Measurements from ENCODE around the gene SH3BGRL2. TPM values are rescaled to one million over a fixed set of nuclear protein-coding genes. Genes with fewer than 3 reads are reported as not detected.
"Not testable (repeated sequence)": the region's sequence is repeated elsewhere in the genome, so short reads cannot be mapped to it uniquely, and the experiment has no call there.

The SH3BGRL2 gene
- polyA plus RNA-seq, 5 donors, result 30.4 to 45.8 (median 39.7) TPM

- DNase-seq, result no peak
Observed at GRCh38 chr6:79646561-79646960, 15.4 kb downstream of the SH3BGRL2 start.

- DNase-seq, result no peak
Observed at GRCh38 chr6:79647741-79648140, 16.6 kb downstream of the SH3BGRL2 start.

GRCh38 chr6:79648328-79648727 is 17.2 kb downstream of the SH3BGRL2 start:
- no peak for DNase-seq

- DNase-seq, result no peak
Observed at GRCh38 chr6:79649016-79649415, 17.9 kb downstream of the SH3BGRL2 start.

GRCh38 chr6:79650950-79651349 is 19.8 kb downstream of the SH3BGRL2 start:
- no peak for DNase-seq

GRCh38 chr6:79656134-79656533 is 25.0 kb downstream of the SH3BGRL2 start:
- DNase-seq, result no peak

- DNase-seq, result no peak
Observed at GRCh38 chr6:79657238-79657637, 26.1 kb downstream of the SH3BGRL2 start.

GRCh38 chr6:79663655-79664054 is 32.5 kb downstream of the SH3BGRL2 start:
- not testable (repeated sequence) for DNase-seq

GRCh38 chr6:79665725-79666551 is 34.8 kb downstream of the SH3BGRL2 start:
- no peak for DNase-seq

GRCh38 chr6:79666634-79667033 is 35.5 kb downstream of the SH3BGRL2 start:
- DNase-seq, result no peak

- no peak for DNase-seq
Observed at GRCh38 chr6:79668381-79668780, 37.3 kb downstream of the SH3BGRL2 start.

- no peak for DNase-seq
Observed at GRCh38 chr6:79669766-79670165, 38.6 kb downstream of the SH3BGRL2 start.

- no peak for DNase-seq
Observed at GRCh38 chr6:79670789-79671188, 39.7 kb downstream of the SH3BGRL2 start.

- DNase-seq, result peak; percentile 58 to 62
Observed at GRCh38 chr6:79671600-79672266, 40.6 kb downstream of the SH3BGRL2 start.

GRCh38 chr6:79672631-79673111 is 41.5 kb downstream of the SH3BGRL2 start:
- no peak for DNase-seq

GRCh38 chr6:79673947-79674346 is 42.8 kb downstream of the SH3BGRL2 start:
- DNase-seq, result no peak

- DNase-seq, result no peak
Observed at GRCh38 chr6:79676785-79677736, 45.9 kb downstream of the SH3BGRL2 start.

- DNase-seq, result not testable (repeated sequence)
Observed at GRCh38 chr6:79682682-79683081, 51.6 kb downstream of the SH3BGRL2 start.

- DNase-seq, result no peak
Observed at GRCh38 chr6:79684876-79685275, 53.7 kb downstream of the SH3BGRL2 start.

- no peak for DNase-seq
Observed at GRCh38 chr6:79686707-79687309, 55.7 kb downstream of the SH3BGRL2 start.

GRCh38 chr6:79687759-79688158 is 56.6 kb downstream of the SH3BGRL2 start:
- no peak for DNase-seq

Data from right lung (tissue), 5 donors.